GM19351 (cell line): ENCODE measurements around the gene WWOX.

Experiments
- ATAC-seq: cut with Tn5 transposase; IDR thresholded peaks from one replicate; pipeline ENCODE4 v1.9.1; 2021; ENCODE audit warnings: mild to moderate bottlenecking, moderate library complexity; ENCODE audit not compliant: unreplicated experiment

WWOX gene

GRCh38 chr16:79097166-79097565 is 997.7 kb downstream of the WWOX start:
- no peak for ATAC-seq

DNA sequence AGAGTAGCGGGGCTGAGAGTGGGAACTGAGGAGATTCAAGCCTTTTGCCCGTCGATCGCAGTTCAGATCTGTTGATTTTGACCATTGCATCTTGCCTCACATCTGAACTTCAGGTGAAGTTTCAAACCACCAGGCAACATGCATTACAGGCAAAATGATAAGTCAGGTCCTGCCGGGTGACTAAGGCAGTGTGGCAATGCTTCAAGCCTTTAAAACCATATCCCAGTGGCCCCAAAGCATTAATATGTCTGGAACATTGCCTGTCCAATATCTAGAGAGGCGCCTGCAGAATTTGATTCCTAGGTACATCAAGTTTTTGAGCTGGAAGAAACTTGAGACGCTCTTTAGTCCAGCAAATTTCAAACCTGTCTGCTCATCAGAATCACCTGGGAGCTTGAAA is 998.3 kb downstream of the WWOX start:
- ATAC-seq: no peak

DNA sequence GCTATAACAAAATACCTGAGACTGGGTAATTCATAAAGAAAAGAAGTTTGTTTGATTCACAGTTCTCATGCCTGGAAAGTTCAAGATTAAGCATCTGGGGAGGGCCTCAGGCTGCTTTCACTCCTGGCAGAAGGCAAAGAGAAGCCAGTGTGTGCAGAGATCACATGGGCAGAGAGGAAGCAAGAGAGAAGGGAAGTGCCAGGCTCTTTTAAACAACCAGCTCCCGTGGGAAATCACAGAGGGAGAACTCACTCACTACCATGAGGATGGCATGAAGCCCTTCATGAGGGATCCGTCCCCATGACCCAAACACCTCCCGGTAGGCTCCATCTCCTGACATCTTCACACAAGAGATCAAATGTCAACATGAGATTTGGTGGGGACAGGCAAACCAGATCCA is 999.5 kb downstream of the WWOX start:
- no peak for ATAC-seq

- ATAC-seq: no peak
These were observed 1000.3 kb downstream of the WWOX start for GRCh38 chr16:79099716-79100115.

DNA sequence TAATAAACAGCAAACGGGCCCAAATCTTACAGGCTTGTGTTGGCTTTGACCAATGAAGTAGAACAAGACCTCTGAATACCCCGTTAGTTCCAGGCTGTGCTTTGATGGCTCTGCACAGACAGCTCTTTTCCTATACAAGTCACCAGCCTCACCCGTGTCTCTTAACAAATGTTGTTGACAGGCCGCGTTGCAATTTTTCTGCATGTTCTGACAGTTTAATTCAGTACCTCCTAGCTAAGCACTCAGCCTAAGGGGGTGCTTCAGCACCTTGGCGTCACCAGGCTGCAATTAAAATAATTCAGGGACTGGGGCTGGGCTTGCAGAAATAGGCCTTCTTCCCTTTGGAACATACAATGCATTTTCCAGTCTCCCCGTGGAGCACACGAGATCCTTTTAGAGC is 1001.0 kb downstream of the WWOX start:
- no peak for ATAC-seq

GRCh38 chr16:79101491-79101890 is 1002.0 kb downstream of the WWOX start:
- no peak for ATAC-seq

- no peak for ATAC-seq
These were observed 1005.1 kb downstream of the WWOX start for GRCh38 chr16:79104567-79104966.

- ATAC-seq: no peak
These were observed 1007.8 kb downstream of the WWOX start for GRCh38 chr16:79107301-79107700.

- no peak for ATAC-seq
These were observed 1010.3 kb downstream of the WWOX start for GRCh38 chr16:79109771-79110170.

- ATAC-seq: no peak
These were observed 1010.8 kb downstream of the WWOX start for GRCh38 chr16:79110242-79110641.

DNA sequence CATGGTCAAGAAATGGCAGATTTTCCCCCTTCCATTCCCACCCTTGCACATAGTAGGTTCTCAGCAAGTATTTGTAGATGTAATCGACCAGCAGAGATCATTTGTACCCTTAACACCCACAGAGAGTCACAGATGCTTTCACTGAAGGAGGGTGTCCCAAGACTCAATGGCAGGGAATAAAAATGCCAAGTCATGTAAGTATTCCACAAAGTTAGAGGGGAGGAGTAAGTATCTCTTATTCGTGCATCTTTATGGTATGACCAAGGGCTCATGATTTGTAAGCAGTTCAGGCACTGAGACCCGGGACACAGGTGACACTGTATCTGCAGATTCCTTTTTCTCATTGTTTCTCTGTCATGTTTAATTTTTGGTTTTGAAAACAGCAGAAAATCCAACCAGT is 1011.5 kb downstream of the WWOX start:
- no peak for ATAC-seq

GRCh38 chr16:79112462-79112861 is 1013.0 kb downstream of the WWOX start:
- no peak for ATAC-seq

- ATAC-seq: no peak
These were observed 1014.4 kb downstream of the WWOX start for GRCh38 chr16:79113826-79114225.

GRCh38 chr16:79114759-79115158 is 1015.3 kb downstream of the WWOX start:
- ATAC-seq: no peak

DNA sequence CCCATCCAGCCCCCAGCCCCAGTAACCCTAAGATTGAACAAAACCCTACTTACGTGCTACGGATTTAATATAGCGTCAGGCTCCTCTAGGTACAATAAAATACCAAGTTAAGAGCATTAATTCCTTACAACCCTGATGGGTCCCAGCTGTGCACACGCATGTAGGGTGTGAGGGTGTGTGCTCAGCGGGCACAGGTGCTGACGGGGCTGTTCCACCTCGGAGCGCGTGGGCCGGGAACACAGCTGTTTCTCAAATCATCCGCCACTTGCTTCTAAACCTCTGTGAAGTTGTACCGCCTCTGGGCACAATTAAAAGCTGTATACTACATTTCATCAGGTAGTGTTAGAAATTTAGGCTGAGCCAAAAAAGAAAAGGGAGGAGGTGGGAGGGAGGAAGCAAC is 1022.5 kb downstream of the WWOX start:
- no peak for ATAC-seq

GRCh38 chr16:79122343-79122742 is 1022.9 kb downstream of the WWOX start:
- no peak for ATAC-seq

DNA sequence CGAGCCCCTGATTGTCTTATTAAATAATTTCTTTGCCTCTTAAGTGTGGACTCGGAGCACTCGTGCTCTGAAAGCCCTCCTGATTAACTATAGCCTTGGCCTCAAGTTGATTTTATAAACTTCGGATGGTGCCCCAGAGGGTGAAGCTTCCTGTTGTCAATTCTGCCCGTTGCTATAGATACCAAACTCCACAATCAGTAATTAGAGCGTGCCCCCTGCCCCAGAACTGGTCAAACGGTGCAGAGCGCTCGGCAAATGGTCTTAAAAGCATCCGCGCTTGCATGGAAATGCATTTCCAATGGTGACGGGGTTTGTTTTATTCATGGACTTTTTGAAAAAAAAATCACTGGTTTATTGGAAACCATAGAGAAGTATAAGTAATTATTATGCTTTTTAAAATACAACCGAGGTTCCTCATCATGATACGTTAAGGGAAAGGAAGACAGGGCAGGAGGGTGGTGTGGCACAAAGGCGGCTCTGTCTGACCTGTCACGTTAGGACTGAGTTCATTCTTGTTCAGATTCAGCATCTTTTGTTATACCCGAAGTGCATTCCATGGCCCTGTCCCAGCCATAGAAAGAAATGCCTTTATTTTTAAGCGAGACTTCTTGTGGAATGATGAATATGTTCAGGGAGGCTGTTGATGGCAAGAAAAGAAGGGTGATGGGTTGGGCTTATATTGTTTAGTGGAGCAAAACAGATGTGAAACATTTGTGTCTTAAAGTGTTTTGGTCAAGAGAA is 1024.7 kb downstream of the WWOX start:
- no peak for ATAC-seq

GRCh38 chr16:79127766-79128165 is 1028.3 kb downstream of the WWOX start:
- ATAC-seq: no peak

DNA sequence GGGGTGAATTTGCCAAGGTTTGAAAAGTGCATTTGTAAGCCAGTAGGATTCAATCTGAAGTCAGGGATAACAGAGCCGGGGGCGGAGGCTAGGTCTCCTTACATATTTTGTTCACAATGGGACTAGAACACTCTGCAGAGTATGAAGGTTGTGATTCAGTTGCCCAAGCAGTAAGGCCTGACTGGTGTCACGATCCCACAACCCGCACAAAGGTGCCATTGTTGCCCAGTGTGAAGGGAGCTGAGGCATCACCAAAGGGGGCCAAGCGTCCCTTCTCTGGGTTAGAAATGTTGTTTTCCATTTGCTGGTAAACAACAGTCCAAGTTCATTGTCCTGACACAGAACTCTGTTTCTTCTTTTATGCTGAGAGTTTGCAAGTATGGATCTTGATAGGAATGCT is 1029.3 kb downstream of the WWOX start:
- no peak for ATAC-seq

DNA sequence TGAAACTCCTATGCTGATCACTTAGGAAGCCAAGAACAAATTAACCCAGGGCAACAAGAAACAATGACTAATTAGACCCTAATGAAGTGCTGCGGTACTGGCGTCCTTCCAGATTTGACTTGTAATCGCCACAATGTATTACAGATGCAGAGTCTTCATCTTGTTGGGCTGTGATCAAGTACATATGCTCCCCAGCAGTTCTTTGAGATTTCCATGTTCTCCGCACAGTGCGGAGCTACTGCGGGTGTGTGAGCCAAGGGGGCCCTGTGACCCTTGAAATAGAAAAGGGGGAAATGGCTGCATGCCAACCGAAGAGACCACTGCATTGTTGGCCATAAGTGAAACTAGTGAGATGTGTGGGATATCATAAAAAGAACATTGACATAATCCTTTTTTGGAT is 1031.2 kb downstream of the WWOX start:
- ATAC-seq: no peak

GRCh38 chr16:79131321-79132075 is 1032.0 kb downstream of the WWOX start:
- no peak for ATAC-seq

GRCh38 chr16:79132701-79133100 is 1033.2 kb downstream of the WWOX start:
- no peak for ATAC-seq

- no peak for ATAC-seq
These were observed 1034.8 kb downstream of the WWOX start for GRCh38 chr16:79134300-79134699.
